RKO (cell line): Measurements from ENCODE around the gene NECTIN1.
"Not testable (repeated sequence)": the region's sequence is repeated elsewhere in the genome, so short reads cannot be mapped to it uniquely, and the experiment has no call there.

ENCODE experiments used
- DNase-seq: peaks from one replicate; pipeline ENCODE4 v3.0.0-alpha.2; 2016; ENCODE audit warnings: low spot score

Gene NECTIN1

GRCh38 chr11:119616586-119617339 lies 112.2 kb downstream of the NECTIN1 start:
- no peak for DNase-seq

- DNase-seq, result no peak
Observed at GRCh38 chr11:119615882-119616196, 113.2 kb downstream of the NECTIN1 start.

DNA sequence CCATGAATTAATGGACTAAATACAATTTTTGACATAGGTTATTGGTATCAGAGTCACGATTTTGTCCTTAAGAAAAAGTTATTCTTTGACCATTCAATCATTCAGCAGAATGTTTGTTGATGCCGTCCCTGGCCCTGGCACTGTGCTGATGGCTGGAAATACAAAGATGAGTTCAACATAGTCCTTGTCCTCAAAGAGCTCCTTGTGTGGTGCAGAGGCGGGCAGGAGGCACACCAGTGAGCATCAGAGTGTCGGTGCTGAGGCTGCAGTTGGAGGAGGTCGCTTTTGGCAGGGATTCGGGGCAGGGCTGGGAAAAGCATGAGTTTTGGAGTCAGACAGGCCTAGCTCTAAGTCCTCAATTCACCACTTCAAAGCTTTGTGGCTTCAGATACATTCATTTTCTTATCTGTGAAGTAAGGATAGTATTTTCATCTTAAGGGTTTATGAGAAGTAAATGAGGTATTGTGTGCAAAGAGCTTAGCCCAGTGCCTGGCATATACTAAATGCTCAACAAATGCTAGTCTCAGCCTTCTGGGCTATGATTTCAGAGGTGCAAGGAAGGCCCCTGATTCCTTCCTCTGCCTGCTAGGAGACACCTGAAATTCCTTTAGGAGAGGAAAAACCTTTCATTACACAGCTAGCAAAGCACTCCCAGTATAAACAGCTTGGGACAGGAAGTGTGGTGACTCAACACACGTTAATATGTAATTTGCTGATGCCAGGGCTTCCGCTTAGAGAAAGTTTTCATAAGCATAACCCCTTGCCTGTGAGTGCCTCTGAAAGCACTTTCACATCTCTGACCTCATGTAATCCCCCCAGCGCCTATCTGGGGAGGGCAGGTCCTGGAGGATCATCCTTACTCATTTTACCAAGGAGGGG lies 113.8 kb downstream of the NECTIN1 start:
- peak; percentile 79 for DNase-seq

- no peak for DNase-seq
Observed at GRCh38 chr11:119614222-119615002, 114.6 kb downstream of the NECTIN1 start.

DNA sequence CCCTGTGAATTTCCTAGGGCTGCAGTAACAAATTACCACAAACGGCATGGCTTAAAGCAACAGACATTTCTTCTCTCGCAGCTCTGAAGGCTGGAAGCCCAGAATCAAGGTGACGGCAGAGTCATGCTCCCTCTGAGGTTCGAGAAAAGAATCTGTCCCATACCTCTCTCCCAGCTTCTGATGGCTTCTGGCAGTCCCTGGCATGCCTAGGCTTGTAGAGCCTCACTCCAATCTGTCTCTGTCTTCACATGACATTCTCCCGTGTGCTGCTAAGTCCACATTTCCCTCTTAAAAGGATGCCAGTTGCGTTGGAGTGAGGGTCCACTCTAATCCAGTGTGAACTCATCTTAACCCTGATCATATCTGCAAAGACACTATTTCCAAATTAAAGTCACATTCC lies 116.2 kb downstream of the NECTIN1 start:
- DNase-seq, result no peak

- no peak for DNase-seq
Observed at GRCh38 chr11:119610836-119611426, 118.1 kb downstream of the NECTIN1 start.

- no peak for DNase-seq
Observed at GRCh38 chr11:119608781-119609180, 120.2 kb downstream of the NECTIN1 start.

DNA sequence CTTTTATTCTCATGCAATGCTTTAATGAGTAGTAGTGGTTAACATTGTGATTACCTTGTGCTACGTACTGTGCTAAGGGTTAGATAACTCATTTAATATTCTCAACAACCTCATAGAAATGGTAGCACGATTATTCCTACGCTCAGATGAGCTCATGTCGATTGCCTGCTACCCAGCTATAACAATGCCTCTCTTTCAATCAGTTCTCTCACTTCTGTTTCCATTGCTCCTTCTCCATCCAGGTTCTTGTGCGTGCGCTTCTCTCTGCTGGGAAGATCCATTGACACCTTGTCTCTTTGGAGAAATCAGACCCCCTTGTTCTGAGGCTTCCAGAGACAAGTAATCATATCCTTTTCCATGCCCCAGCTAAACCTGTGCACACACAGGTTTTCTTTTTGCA lies 120.8 kb downstream of the NECTIN1 start:
- DNase-seq, result no peak

DNA sequence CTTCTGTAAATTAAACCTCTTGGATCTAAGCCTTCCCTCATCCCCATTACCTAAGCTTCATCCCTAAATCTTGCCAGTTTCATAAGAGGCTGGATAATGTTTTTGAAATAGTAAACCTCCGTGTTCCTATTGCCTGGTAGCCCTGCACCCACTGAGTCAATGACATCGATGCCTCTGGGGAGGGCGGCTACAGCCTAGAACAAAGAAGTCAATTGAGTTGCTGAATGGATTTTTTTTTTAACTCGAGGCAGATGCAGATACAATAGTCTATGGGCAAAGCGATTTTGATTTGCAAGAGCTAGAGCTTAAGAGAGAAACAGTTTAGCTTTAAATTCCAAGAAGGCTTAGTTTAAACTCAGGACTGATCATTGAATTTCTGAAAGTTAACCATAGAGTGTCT lies 121.3 kb downstream of the NECTIN1 start:
- no peak for DNase-seq

DNA sequence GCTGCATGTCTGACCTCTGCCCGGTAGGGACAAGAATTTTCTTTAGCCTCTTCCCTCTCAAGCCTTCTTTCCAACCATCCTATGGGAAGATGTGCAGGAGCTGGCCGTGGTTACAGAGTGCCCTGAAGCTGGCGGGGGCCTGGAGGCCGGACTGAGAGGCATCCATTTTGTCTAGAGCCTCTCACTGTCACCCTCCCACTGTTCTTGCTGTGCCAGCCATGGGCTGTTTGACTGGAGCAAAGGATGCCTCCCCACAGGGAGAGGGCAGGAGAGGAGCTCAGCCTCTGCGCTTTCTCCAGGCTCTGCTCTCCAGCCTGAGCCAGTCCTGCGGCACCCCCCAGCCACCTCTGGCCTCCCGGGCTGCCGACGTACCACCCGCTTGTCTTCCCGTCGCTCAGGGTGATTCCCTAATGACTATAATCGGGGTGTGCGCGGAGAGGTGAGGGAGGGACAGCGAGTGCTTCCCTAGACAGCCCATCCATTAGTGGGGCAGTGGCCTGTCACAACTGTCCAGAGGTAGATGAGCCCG lies 123.8 kb downstream of the NECTIN1 start:
- no peak for DNase-seq

- no peak for DNase-seq
Observed at GRCh38 chr11:119602745-119603373, 126.1 kb downstream of the NECTIN1 start.

DNA sequence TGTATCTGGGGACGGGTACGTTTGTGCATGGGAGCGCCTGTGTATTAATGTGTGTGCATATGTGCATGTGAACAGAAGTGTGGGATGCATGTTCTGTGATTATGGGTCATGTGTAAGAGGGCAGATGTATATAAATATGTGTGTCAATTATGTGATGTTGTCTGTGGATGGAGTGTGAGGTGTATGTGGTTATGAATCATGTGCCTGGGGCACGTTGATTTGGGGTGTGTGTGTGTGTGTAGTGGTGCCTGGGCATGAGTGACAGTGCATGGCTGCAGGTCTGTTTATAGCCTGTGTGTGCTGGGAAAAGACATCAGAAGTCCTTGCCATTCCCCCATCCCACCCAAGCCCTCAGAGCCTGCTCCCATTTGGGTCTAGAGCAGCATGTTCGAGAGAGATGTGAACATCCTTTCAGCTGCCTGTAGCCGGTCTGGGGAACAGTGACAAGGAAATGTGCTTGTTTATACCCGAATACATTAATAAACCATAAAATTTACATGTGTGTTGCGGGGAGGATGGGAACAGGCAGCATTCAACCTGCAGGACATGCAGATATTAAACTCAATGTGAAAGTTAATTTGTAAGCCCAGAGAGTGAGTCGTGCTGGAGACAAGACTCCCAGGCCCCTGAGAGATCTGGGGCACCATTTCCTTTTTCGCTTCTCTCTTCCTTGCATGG lies 129.0 kb downstream of the NECTIN1 start:
- DNase-seq, result no peak

GRCh38 chr11:119595941-119596340 lies 133.1 kb downstream of the NECTIN1 start:
- DNase-seq, result not testable (repeated sequence)

GRCh38 chr11:119594639-119595249 lies 134.3 kb downstream of the NECTIN1 start:
- no peak for DNase-seq

DNA sequence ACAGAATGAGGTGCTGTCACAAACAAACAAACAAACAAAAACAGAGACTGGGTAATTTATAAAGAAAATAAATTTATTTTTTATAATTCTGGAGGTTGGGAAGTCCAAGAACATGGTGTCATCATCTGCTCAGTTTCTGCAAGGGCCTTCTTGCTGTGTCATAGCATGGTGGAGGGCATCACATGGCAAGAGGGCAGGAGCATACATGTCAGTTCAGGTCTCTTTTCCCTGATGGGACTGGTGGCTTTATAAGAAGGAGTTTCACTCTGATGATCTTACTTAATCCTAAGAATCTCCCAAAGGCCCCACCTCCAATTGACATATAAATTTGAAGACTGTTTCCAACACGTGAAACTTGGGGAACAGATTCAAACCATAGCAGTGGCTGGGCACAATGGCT lies 135.7 kb downstream of the NECTIN1 start:
- no peak for DNase-seq

DNA sequence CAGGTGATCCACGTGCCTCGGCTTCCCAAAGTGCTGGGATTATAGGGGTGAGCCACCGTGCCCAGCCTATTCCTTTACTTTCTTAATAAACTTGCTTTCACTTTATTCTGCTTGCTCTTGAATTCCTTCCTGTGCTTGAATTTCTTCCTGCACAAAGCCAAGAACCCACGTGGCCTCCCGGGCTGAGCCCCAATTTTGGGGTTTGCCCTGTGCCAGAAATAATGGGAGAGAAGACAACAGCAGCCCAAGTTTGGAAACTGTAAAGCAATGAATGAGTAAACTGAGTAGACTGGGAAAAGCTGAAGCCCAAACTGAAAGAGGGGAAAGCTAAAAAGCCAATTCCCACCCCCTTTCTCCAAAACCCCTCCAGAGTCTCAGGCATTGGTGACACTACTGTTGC lies 136.4 kb downstream of the NECTIN1 start:
- DNase-seq, result no peak

GRCh38 chr11:119591836-119592310 lies 137.1 kb downstream of the NECTIN1 start:
- no peak for DNase-seq

GRCh38 chr11:119590651-119591351 lies 138.2 kb downstream of the NECTIN1 start:
- no peak for DNase-seq

- no peak for DNase-seq
Observed at GRCh38 chr11:119589001-119589400, 140.0 kb downstream of the NECTIN1 start.
